NB4 (cell line): ENCODE measurements around the gene NTHL1.

Source experiments
- DNase-seq: peaks from one replicate; pipeline ENCODE4 v3.0.0; 2010; ENCODE audit warnings: low read depth
- H3K4me3 ChIP-seq: one replicate; pipeline ENCODE4 v1.5.1; 2011; ENCODE audit warnings: mild to moderate bottlenecking, low read depth, low read length, moderate library complexity
- CTCF ChIP-seq: IDR thresholded peaks from one replicate; pipeline ENCODE4 v1.5.1; 2012; ENCODE audit warnings: low read depth, low read length
- MYC ChIP-seq: IDR thresholded peaks from 2 replicates; pipeline ENCODE4 v1.6.1; 2011; ENCODE audit warnings: low read depth, low read length
- POLR2A ChIP-seq: IDR thresholded peaks from 2 replicates; pipeline ENCODE4 v1.6.1; 2011; ENCODE audit warnings: mild to moderate bottlenecking; ENCODE audit not compliant: insufficient read length; ENCODE audit errors: extremely low read depth
- TF ChIP-seq, protein P1 (sequence below): IDR thresholded peaks from 2 replicates; pipeline ENCODE4 v1.6.1; 2011; ENCODE audit warnings: low read depth, low read length

Gene NTHL1

DNA sequence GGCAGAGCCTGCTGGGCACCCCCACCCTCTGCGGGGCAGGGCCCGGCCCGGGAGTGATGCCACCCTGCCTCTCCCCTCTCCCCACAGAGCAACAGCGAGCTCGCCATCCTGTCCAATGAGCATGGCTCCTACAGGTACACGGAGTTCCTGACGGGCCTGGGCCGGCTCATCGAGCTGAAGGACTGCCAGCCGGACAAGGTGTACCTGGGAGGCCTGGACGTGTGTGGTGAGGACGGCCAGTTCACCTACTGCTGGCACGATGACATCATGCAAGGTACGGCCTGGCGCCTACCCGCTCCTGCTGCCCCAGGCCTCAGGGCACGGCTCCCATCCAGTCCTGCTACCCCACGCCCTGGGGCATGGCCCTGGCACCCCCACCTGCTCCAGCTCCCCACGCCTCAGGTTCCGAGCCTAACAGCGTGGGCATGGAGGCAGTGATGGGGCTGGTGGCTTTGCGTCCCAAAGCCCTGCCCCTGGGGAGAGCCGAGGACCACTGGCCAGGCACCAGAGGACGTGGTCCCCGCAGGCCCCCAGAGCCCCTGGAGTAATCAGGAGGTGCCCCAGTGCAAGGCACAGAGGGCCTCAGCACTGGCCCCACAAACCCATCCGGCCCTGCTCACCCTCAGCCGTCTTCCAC lies 38.6 kb upstream of the NTHL1 start:
- DNase-seq = no peak
- TF ChIP-seq CTCF (no peak), POLR2A (no peak), MYC (no peak)
- TF ChIP-seq, protein P1, sequence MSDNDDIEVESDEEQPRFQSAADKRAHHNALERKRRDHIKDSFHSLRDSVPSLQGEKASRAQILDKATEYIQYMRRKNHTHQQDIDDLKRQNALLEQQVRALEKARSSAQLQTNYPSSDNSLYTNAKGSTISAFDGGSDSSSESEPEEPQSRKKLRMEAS = no peak
- no peak overlapping the region for H3K4me3 ChIP-seq

DNA sequence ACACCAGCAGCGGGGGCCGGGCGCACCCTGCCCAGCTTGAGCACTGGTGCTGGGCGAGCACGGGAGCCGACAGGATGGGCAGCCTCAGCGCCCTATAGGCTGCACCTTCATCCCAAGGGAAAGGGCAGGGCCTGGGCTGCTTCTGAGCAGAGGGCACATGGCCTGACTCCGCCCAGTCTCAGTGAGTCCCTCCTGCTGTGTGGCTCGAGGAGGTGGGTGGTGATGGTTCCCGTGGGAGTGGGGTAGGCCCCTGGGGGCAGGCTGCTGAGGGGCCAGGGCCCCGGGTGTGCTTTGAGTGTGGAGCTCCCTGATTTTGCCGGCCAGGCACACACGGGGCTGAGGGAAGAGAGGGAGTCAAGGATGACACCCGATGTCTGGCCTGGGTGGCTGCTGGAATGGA lies 38.0 kb upstream of the NTHL1 start:
- TF ChIP-seq, protein P1 = no peak
- TF ChIP-seq POLR2A (no peak), CTCF (no peak), MYC (no peak)
- DNase-seq = peak; percentile 32
- no peak overlapping the region for H3K4me3 ChIP-seq

- no peak for TF ChIP-seq POLR2A
- TF ChIP-seq, protein P1 = no peak
- TF ChIP-seq MYC = no peak
- no peak for TF ChIP-seq CTCF
Measured at GRCh38 chr16:2084895-2085625, 37.4 kb upstream of the NTHL1 start.

GRCh38 chr16:2083876-2084780 lies 36.5 kb upstream of the NTHL1 start:
- no peak for DNase-seq
- TF ChIP-seq CTCF = no peak
- TF ChIP-seq POLR2A = no peak
- TF ChIP-seq, protein P1 = no peak
- no peak for TF ChIP-seq MYC
- no peak overlapping the region for H3K4me3 ChIP-seq

More at GRCh38 chr16:2084895-2085625, 37.4 kb upstream of the NTHL1 start:
- H3K4me3 ChIP-seq = no peak overlapping the region
- no peak for DNase-seq

- no peak for DNase-seq
- TF ChIP-seq POLR2A = no peak
- TF ChIP-seq, protein P1 = no peak
- no peak for TF ChIP-seq CTCF
- TF ChIP-seq MYC = no peak
- H3K4me3 ChIP-seq = no peak overlapping the region
Measured at GRCh38 chr16:2083409-2083808, 35.8 kb upstream of the NTHL1 start.
